GM18511 (cell line): Measurements from ENCODE around the gene ADD1.

Experiments used
- ATAC-seq: cut with Tn5 transposase; IDR thresholded peaks from one replicate; pipeline ENCODE4 v1.9.1; 2021; ENCODE audit warnings: mild to moderate bottlenecking, moderate library complexity; ENCODE audit not compliant: unreplicated experiment

The ADD1 gene, protein sequence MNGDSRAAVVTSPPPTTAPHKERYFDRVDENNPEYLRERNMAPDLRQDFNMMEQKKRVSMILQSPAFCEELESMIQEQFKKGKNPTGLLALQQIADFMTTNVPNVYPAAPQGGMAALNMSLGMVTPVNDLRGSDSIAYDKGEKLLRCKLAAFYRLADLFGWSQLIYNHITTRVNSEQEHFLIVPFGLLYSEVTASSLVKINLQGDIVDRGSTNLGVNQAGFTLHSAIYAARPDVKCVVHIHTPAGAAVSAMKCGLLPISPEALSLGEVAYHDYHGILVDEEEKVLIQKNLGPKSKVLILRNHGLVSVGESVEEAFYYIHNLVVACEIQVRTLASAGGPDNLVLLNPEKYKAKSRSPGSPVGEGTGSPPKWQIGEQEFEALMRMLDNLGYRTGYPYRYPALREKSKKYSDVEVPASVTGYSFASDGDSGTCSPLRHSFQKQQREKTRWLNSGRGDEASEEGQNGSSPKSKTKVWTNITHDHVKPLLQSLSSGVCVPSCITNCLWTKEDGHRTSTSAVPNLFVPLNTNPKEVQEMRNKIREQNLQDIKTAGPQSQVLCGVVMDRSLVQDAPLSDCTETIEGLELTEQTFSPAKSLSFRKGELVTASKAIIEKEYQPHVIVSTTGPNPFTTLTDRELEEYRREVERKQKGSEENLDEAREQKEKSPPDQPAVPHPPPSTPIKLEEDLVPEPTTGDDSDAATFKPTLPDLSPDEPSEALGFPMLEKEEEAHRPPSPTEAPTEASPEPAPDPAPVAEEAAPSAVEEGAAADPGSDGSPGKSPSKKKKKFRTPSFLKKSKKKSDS

DNA sequence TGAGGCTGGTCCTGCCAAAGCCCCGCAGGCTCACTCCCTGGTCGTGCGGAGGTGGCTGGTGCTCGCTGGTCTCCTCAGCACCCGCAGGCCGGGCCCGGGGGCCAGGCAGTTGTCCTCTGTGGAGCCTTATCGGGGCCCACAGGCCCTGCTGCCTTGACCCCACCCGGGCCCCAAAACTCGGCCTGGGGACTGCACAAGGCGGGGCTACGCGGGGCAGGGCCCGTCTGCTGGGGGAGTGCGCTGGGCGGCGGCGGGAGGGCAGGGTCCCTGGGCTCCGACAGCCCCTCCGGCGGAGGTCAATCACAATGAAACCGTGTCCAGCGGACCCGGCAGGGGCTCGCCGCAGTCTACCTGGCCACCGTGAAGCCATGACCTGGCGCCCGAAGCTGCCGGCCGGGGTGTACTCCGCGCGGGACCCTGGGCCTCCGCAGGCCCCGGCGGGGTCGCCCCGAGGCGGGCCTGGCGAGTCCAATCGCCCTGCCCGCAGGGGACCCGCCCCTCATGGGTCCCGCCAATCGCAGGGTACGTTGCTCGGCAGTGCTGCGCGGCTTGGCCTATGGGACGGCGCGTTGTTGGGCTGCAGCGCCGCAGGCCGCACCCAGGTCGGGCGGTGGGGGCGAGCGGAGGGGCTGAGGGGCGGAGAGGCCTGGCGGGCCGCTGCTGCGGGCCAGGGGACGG, at the start of gene ADD1:
Gene ADD1, plus strand, starts transcription at position 582 of the 678 bp plus-strand sequence. CDS start 32,072 bp downstream, outside the sequence.
- ATAC-seq = peak; percentile 85

DNA sequence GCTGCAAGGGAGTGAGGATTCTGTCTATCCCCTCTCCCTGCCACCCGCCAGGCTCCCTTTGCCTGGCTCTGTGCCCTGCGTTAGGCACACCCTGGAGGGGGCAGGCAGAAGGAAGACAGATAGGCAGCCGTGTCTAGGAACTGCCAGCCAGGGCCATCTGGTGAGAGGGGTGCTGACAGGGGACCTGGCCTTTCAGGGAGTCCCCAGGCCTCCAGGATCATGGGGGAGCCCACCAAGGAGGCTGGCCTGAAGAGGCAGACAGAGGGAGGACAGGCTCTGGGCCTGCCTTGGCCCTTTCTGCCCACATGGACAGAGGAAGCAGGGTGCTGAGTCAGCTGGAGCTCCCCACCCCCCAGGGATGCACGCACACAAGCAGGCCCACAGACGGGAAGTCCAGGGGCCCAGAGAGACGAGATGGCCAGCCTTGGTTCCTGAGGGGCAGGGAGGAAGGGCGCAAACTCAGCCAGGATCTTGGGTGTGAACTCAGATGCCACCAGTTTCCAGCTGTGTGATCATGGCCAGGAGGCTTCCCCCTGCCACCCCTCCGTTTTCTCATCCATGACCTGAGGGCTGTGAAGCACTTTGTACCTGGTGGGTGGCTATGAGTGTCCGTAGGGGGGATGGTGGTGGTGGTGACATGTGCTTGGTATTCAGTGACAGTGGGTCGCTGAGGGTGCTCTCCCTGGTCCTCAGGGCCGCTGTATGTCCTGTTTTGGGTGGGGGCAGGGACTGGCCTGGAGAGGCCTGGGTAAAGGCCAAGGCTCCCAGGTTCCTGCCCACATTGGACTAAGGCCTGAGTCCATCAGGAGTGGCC, 49.0 kb upstream of the ADD1 start:
- no peak for ATAC-seq

DNA sequence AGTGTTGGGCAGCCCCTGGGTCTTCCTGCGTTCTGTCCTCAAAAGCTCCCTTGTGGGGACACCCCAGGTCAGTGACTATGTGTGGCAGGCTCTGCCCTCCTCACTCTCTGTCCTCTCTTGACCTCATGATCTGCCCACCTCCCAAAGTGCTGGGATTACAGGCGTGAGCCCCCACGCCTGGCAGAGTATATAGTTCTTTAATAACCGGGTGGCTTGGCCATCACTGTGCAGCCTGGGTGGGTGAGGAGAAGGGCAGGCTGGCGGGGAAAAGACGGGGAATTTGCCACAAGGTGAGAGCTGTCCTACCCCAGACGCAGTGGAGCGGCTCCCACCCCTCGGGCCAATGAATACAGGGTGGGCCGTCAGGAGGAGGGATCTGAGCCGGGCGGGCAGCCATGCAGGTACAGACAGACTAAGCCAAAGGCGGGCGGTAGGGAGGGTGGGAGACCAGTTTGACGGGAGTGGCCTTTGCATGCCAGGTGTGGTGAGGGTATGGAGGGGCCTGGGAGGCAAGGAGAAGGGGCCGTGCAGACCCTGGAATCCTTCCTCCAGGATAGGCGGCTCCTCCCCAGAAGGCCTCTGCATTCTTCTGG, 48.2 kb upstream of the ADD1 start:
- ATAC-seq = no peak

DNA sequence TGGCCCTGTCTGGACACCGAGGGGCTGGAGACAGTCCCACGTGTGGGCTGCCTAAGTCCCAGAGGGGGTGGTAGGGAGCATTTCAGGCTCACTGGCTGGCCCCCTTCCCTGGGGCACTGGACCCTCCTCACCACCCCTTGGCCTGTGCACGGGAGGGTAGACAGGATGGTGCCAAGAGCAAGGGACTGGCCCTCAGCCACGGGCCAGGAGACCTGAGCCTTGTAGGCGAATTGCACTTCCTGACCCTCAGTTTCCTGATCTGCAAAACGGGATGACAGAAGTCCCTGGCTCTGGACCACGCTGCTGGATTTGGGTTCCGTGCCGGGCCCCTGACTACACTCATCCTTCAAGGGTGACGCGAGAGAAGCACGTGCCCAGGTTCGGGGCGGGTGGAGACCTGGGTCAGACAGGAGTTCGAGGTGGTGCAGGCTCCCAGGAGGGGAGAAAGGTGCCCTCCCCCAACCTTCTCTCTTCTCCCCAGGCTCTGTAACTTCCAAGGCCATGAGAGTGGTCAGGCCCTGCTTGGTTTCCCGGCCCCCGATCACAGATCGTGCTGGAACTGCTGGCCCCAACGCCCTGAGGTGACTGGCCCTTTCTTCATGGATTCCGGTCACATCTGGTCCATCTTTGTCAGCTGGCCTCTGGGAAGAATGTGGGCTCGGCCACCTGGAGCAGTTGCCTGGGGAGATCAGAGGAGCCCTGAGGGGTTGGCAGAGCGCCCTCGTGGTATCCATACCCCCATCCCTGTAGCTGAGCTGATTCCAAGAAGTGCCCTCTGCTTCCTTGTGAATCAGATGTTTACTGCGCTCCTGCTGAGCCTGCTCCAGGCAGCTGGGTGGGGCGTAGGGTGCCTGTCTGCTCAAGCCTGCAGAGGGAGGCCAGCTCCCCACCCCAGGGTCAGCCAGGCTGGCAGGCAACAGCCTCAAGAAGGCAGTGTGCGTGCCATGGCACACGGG, 47.5 kb upstream of the ADD1 start:
- no peak for ATAC-seq

DNA sequence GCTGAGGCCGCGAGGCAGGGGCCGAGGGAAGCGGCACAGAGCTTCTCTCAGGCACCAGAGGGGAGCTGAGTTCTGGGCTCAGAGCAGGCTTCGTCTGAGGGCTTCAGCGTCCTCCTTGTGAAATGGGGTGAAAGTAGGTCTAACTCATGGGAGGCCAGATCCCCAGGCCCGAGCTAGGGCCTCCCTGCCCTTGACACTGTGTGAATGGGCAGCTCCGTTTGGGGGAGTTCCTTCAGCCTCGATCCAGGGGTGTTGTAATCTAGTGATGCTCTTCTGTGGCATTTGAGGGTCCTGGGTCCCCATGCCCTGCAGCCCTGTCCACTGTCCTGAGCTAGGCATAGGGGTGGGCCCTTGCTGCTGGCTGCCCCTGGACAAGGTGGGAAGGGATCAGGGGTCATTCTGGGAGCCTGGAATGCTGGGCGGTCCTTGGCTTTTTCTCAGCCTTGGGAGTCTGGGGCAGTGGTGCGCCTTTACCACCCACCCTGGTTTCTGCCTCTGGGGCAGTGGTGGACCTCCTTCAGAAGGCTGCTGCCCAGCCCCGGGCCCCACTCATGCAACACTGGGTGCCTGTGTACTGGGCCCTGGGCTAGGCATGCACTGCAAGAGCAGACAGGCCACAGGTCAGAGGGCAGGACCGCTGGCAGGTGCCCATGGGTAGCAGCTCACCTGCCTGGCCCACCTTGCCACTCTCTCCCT, 46.6 kb upstream of the ADD1 start:
- ATAC-seq = no peak

DNA sequence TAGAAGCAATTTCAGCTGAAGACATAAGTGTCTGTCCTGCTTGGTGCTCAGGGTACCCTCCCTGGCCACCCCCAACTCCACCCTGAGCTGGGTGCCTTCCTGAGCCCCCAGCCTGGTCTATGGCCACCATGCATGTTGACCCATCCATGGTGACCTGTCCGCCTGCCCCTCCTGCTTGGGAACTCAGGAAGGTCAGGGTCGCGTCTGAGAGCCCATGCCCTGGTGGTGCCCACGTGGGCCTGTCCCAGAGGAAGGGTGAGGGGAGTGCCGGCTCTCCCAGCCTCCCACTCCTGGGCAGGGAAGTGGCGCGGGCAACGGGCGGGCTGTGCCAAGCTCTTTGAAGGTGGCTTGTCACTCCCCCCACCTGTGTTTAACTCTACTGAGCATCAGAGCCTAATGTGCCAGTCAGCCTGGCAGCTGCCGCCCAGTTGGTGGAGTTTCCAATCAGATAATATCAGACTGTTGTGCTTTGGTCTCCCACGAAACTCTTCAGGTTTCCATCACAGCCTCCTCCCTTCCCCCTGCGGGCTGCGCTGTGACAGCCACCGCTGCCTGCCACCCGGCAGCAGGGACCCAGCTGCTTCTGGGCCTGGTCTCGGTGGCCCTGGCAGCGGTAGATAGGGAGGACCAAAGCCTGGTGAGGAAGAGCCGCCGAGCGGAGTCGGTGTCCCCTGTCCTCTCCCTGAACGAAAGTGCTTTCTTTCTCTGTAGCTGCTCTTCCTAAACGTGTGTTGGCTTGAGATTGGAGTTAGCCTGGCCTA, 45.9 kb upstream of the ADD1 start:
- ATAC-seq = no peak

DNA sequence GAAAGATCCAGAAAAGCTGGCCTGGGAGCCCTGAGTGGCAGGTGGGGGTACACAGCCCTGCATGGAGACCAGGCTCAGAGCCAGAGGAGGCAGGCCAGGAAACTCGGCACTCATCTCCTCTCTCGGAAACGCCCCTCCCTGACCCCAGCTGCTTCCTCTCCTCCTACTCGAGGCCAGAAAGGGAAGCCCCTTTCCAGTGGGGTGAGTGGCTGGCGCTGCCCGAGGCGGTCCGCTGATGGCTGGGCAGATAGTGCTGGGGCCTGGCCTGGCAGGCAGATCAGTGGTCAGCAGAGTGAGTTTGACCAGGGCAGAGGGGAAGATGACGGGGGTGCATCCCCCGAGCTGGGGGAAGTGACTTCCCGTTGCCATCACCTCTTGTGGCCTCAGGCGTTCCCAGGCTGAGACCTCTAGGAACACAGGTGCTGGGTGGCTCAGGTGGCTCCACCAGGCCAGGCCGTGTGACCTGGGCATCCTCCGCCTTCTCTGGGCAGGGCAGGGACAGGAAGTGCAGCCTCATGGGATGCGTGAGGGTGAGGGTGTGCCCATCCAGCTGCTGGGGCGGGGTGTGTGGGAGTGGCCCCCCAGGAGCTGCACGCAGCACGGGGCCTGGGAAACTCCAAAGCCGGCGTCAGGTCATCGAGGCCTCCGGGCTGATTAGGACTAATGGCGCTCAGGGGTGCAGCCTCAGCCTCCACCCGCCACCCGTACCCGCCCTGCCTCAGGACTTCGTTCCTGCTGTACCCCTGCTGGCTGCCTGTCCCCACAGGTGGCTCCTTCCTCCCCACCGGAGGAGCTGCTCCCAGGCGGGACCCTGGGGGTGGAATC, 45.0 kb upstream of the ADD1 start:
- ATAC-seq = peak; percentile 67

DNA sequence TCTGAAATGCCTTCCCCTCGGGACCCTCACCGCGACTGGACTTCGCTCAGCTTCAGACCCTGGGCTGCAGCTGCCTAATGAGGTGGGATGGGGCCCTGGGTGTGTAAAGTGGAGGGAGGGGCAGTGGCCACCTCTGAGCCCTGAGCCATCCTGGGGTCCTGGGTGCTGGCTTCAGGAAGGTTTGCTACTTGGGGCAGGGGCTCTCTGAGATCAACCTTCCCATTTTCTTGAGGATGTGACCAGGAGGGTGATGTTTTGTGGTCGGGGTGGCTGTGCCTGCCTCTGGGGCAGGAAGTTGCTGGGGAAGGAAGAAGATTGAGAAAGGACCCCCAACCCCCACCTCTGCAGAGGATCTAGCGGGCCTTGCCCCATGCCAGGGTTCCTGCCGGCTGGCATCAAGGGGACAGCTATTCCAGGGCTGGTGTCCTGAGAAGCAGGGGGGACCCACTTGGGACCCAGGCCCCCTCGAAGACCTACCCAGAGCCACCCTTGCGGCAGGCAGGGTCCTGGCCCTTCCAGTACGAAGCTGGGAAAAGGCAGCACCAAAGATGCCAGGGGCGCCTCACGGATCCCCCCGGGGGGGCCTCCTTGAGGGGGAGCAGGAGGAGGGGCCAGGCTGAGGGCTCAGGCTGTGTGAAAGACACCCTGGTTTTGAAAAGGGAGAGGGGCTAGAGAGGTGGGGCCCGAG, 44.3 kb upstream of the ADD1 start:
- no peak for ATAC-seq

DNA sequence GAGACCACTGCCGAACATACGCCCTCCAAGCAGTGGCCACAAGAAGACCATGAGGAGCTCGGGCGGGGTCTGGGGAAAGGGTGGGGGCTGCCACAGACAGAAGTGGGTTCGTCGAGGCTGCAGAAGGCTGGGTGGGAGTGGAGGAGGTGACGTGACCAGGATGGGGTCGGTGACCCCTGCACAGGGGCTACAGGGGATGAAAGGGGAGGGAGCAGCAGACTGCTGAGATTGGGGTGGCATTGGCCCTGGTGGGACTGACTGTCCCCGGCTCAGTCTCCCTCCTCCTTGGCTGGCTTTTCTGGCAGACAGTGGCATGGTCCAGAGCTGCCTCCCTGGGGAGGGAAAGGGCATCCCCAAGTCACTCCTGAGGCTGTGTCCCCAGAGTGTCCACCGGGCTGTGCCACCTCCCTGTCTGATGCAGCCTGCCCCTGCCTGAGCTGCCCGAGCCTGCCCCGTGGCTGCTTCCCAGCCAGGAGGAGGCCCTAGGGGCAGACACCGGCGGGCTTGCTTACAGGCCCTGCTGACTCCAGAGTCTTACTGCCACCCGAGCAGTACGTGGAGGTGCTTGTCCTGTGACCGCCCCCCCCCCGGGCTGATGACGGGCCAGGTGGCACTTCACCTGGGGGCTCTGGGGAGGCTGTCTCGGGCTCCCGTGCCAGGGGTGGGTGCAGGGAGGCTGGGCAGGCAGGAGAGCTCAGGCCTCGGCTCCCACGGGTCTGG, 43.5 kb upstream of the ADD1 start:
- ATAC-seq = no peak

DNA sequence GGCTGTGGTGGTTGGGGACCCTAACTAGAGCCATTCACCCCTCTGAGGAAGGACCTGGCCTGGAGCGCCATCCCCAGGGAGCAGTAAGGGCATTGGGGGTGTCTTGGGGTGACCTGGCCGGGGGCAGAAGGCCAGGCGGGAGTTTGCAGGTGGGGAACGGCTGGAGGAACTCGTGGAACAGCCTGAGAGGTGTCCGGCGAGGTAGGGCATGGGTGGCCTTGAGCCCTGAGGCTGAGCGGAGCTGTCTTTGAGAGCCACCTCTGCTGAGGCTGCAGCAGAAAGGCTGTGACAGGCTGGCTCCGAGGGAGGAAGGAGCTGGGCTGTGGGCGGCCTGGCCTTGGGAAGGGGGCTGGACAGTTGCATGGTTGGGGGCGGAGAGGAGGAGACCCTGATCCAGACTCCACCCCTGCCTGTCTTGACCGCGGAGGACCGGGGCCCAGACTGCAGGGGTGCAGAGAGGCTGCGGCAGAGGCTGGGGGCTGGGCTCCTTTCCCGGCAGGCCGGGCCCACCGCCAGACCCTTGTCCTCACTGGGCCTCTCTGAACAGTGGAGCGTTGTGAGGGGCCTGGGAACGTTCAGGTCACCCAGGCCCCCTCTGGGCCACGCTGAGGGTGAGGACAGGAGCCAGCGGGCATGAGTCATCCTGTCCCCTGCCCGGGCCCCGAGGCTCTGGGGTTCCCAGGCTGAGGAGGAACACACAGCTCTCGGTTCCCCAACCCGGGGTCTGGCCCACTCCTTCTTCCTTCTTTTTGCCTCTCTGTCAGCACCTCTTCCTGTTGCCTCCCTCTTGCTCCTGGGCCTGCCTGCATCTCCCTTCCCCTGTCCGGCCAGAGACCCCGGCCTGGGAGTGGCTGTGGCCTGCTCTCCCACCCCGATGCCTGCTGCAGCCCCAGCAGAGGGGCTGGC, 42.7 kb upstream of the ADD1 start:
- peak; percentile 49 for ATAC-seq

DNA sequence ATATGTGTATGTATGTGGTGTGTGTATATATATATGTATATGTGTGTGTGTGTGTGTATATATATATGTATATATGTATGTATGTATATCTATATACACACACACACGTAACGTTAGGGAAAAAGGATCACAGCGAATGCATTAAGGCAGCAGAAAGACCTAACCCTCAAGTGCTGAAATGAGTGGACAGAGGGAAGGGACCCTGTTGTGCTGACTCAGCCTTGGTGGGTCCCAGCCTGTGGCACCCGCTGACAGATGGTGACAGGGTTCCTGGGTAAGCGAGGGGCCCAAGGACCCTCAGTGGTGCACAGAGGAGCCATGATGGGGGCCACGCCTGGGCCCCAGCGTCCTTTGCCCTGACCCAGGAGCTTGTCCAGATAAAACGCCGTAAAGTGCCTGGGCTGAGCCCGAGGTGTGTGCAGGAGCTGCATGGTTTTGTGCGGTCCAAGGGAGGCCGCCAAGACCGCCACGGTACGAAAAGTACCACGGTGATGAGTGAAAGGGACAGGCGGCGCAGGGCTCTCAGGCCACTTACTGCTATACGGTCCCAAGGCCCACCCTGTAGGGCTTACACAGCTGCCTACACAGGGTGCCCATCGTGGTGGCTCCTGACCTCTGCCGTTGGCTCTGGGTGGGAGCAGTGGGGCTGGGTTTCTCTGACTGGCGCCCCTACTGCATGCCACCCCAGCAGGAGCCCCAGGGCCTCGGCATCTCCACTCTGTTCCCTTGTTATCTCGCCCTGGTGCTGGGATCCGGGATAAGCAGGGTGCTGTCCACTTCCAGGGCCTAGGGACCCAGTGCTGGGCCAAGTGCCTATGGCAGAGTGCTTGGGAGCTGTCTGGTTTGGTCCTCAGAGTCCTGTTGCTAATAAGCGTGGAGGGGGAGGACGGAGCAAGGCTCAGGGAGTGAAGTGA, 40.8 kb upstream of the ADD1 start:
- no peak for ATAC-seq

DNA sequence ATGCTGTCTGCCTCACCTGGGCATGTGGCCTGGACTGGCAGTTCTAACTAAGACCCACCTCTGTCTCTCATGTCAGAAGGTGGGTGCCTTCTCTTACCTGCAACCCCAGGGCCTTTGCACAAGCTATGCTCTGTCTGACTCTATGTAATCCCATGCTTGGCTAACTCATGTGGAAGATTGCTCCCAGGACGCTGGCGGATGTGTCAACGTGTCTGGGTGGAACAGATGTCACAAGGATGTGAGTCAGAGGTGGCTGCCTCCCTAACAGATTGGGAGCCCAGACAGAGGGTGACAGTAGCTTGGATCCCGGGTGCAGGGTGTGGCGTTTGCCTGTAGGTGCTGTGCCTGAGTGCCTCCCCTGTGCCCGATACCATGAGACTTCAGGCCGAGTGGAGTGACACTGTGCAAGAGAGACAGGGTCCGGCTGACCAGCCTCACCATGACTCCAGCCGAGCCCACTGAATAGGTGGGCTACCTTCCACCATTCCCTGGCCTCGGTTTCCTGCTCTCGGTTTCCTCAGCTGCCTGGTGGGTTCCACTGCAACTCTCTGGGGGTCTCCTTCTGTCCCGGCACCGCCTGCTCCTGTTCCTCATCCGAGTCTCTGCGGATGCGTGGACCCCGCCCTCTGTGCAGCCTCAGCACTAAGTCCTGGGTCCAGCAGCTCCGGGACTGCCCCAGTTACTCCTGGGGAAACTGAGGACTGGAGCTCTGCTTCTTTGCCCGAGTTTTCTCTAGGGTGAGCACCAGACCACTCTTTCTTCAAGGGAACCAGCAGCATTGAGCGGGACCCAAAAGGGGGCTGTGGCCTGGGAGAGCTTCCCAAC, 39.8 kb upstream of the ADD1 start:
- no peak for ATAC-seq

DNA sequence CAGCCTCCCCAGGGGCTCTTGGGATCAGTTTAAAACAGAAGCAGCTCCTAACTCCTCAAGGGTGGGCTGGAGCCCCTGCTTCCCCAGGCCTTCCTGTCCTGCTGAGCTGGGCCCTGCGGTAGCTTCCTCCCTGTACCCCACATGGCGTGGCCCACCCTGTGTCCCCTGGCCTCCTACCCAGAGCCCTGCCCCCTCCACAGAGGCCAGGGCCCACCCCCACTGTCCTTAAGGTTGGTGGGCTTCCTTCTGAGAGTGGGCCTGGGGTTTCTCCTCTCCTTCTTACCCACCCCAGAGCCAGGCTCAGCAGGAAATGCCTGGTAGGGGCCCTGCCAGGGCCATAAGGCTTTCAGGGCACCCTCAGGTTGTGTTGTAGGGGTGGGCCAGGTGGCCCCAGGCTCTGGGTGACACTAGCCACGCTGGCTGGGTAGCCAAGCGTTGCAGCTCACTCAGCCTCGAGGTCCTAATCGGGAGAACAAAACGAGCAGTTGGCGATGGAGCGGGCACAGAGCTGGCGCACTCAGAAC, 39.1 kb upstream of the ADD1 start:
- ATAC-seq = no peak
